ENCODE data around the gene PIWIL1.

PIWIL1 gene

GRCh38 chr12:130338794-130339601 lies 1.3 kb downstream of the PIWIL1 start:
- DNase-seq = no peak

- peak; percentile 16 for DNase-seq
Measured at GRCh38 chr12:130339951-130340350, 2.3 kb downstream of the PIWIL1 start.

GRCh38 chr12:130342442-130342841 lies 4.8 kb downstream of the PIWIL1 start:
- no peak for DNase-seq

GRCh38 chr12:130342842-130343241 lies 5.2 kb downstream of the PIWIL1 start:
- DNase-seq = no peak

GRCh38 chr12:130344529-130344928 lies 6.8 kb downstream of the PIWIL1 start:
- no peak for DNase-seq

GRCh38 chr12:130345292-130345691 lies 7.6 kb downstream of the PIWIL1 start:
- DNase-seq = no peak

- DNase-seq = no peak
Measured at GRCh38 chr12:130347588-130347987, 9.9 kb downstream of the PIWIL1 start.

- no peak for DNase-seq
Measured at GRCh38 chr12:130350715-130351114, 13.0 kb downstream of the PIWIL1 start.

- no peak for DNase-seq
Measured at GRCh38 chr12:130351326-130351725, 13.6 kb downstream of the PIWIL1 start.

GRCh38 chr12:130353081-130353480 lies 15.4 kb downstream of the PIWIL1 start:
- DNase-seq = no peak

- DNase-seq = no peak
Measured at GRCh38 chr12:130354407-130354806, 16.7 kb downstream of the PIWIL1 start.

GRCh38 chr12:130356222-130356621 lies 18.5 kb downstream of the PIWIL1 start:
- DNase-seq = no peak

- peak; percentile 73 for DNase-seq
Measured at GRCh38 chr12:130357241-130357640, 19.6 kb downstream of the PIWIL1 start.

GRCh38 chr12:130357729-130358330 lies 20.1 kb downstream of the PIWIL1 start:
- no peak for DNase-seq

- no peak for DNase-seq
Measured at GRCh38 chr12:130362060-130362459, 24.4 kb downstream of the PIWIL1 start.

- no peak for DNase-seq
Measured at GRCh38 chr12:130364578-130364977, 26.9 kb downstream of the PIWIL1 start.

GRCh38 chr12:130366159-130366558 lies 28.5 kb downstream of the PIWIL1 start:
- DNase-seq = no peak

GRCh38 chr12:130367003-130367402 lies 29.3 kb downstream of the PIWIL1 start:
- DNase-seq = no peak

- DNase-seq = no peak
Measured at GRCh38 chr12:130367523-130367922, 29.8 kb downstream of the PIWIL1 start.

- no peak for DNase-seq
Measured at GRCh38 chr12:130369816-130370215, 32.1 kb downstream of the PIWIL1 start.

- no peak for DNase-seq
Measured at GRCh38 chr12:130371296-130371695, 33.6 kb downstream of the PIWIL1 start.

GRCh38 chr12:130372936-130373335 lies 35.2 kb downstream of the PIWIL1 start:
- no peak for DNase-seq

GRCh38 chr12:130374083-130374482 lies 36.4 kb downstream of the PIWIL1 start:
- no peak for DNase-seq

Data from DMS153 (cell line).